ENCODE results near the gene PPP6R2.

- TF ChIP-seq GABPA (IDR thresholded peaks at IDR 0.05; ENCODE audit: borderline replicate concordance, insufficient read depth, low read length): no peak
- no peak for TF ChIP-seq EP300 (IDR thresholded peaks at IDR 0.05; ENCODE audit: borderline replicate concordance in 1 of 2, low read depth in 2 of 2, low read length in 2 of 2)
- TF ChIP-seq CTCF (IDR thresholded peaks at IDR 0.05; ENCODE audit: control extremely low read depth in 1 of 3, insufficient read depth in 1 of 3, low read depth in 1 of 3, low read length in 3 of 3): no peak
- no peak for TF ChIP-seq EZH2 (IDR thresholded peaks at IDR 0.05; ENCODE audit: low read depth, low read length, severe bottlenecking)
- no peak for TF ChIP-seq ATF3 (IDR thresholded peaks at IDR 0.05; ENCODE audit: insufficient read depth, low read depth, low read length)
- TF ChIP-seq RAD21 (IDR thresholded peaks at IDR 0.05 in 1 of 2, conservative IDR thresholded peaks at IDR 0.05 in 1 of 2; ENCODE audit: low read depth in 2 of 2, low read length in 2 of 2): no peak
- no peak for TF ChIP-seq POLR2AphosphoS5 (IDR thresholded peaks at IDR 0.05; ENCODE audit: low read depth, low read length)
- TF ChIP-seq TAF1 (IDR thresholded peaks at IDR 0.05; ENCODE audit: low read depth, low read length): no peak
- TF ChIP-seq JUN (IDR thresholded peaks at IDR 0.05; ENCODE audit: low read depth, low read length): no peak
- TF ChIP-seq ATF2 (IDR thresholded peaks at IDR 0.05; ENCODE audit: low read length): no peak
- TF ChIP-seq PHF8 (conservative IDR thresholded peaks at IDR 0.05; ENCODE audit: low read depth, low read length): no peak
- TF ChIP-seq POLR2A (IDR thresholded peaks at IDR 0.05; ENCODE audit: control extremely low read depth in 1 of 2, low read depth in 2 of 2, low read length in 2 of 2): no peak
Observed at GRCh38 chr22:50316114-50317065, 26.7 kb upstream of the PPP6R2 start.
